Coronary artery (tissue), 2 donors: ENCODE data around the gene ASRGL1.

Source experiments
- DNase-seq: peaks from one replicate; pipeline ENCODE4 v3.0.0-alpha.2; 2017; ENCODE audit warnings: low spot score
- H3K27ac ChIP-seq, 2 donors: fragments of 200-600 bp; sonication (generic); one replicate each; pipeline ENCODE4 v1.5.1; 2016 to 2019
- H3K4me3 ChIP-seq: fragments of 200-600 bp; sonication (generic); 2 replicates; pipeline ENCODE4 v1.5.1; 2016; ENCODE audit warnings: mild to moderate bottlenecking, moderate library complexity
- TF ChIP-seq, protein P1 (sequence below): fragments of 200-600 bp; sonication (generic); IDR thresholded peaks from one replicate; pipeline ENCODE4 v1.5.1; 2019; ENCODE audit warnings: antibody characterized with exemption

The ASRGL1 gene

DNA sequence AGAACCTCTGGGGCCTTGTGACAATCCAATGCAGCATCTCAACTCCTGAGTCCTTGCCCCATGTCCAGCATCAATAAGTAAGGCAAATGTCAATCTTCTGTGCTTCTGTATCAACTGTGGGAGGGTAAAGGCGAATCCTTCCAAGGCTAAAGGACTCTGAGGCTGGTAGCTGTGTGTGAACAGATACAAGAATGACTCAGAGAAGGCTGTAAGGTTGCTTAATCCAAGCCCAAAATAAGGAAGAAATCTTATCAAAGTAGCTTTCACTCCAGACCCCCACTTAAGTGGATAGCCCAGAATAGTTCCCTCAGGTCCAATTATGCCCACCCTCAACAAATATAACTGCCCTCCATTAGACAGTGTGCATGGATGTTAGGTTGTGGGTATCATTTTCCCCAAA is 53.5 kb downstream of the ASRGL1 start:
- Histone ChIP-seq H3K27ac (no peak overlapping the region), H3K4me3 (no peak overlapping the region)
- TF ChIP-seq, protein P1, sequence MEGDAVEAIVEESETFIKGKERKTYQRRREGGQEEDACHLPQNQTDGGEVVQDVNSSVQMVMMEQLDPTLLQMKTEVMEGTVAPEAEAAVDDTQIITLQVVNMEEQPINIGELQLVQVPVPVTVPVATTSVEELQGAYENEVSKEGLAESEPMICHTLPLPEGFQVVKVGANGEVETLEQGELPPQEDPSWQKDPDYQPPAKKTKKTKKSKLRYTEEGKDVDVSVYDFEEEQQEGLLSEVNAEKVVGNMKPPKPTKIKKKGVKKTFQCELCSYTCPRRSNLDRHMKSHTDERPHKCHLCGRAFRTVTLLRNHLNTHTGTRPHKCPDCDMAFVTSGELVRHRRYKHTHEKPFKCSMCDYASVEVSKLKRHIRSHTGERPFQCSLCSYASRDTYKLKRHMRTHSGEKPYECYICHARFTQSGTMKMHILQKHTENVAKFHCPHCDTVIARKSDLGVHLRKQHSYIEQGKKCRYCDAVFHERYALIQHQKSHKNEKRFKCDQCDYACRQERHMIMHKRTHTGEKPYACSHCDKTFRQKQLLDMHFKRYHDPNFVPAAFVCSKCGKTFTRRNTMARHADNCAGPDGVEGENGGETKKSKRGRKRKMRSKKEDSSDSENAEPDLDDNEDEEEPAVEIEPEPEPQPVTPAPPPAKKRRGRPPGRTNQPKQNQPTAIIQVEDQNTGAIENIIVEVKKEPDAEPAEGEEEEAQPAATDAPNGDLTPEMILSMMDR: no peak
- no peak for DNase-seq

- Histone ChIP-seq H3K27ac (no peak overlapping the region), H3K4me3 (no peak overlapping the region)
- TF ChIP-seq, protein P1: no peak
- no peak for DNase-seq
These were observed 54.6 kb downstream of the ASRGL1 start for GRCh38 chr11:62391642-62392425.

DNA sequence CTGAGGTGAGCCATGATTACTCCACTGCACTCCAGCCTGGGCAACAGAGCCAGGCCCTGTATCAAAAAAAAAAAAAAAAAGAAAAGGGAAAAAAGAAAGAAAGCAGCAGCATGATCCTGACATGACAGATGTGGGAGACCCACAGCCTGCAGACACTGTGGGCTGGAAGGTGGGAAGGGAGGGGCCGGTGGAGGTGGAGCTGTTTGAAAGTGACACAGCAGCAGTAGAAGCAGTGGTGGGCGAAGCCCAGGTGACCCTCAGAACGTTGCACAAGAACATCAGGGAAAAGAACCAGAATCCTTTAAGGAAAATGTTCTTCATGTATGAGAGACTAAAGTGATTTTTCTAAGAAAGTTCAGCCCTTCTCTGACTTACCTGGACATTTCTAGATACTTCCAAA is 55.3 kb downstream of the ASRGL1 start:
- TF ChIP-seq, protein P1: no peak
- H3K4me3 ChIP-seq: no peak overlapping the region
- DNase-seq: no peak
- H3K27ac ChIP-seq: no peak overlapping the region

DNA sequence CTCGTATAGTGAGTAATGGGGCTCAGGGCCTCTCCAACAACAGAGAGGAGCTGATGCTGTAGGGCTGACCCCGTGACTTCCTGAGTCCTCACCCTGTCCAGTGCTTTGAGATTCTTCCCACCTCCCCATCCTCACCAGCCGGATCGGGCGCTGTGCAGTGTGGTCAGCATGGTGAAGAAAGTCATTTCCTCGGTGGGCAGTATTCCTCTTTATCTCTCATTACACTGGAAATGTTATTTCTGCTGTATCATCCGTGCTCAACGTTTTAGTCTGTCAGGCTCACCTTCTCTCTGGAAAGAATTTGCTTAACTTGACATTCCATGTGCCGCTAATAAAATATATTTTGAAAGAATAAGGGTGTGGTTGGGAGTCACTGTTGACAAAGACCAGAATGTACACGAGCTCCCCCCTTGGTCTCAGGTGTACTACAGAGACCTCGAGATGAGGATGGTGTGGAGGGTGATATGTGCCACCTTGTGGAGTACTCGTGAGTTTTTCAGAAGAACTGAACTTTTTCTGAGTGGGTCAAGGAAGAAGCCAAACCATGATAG is 55.9 kb downstream of the ASRGL1 start:
- Histone ChIP-seq H3K4me3 (no peak overlapping the region), H3K27ac (no peak overlapping the region)
- no peak for DNase-seq
- TF ChIP-seq, protein P1: no peak

DNA sequence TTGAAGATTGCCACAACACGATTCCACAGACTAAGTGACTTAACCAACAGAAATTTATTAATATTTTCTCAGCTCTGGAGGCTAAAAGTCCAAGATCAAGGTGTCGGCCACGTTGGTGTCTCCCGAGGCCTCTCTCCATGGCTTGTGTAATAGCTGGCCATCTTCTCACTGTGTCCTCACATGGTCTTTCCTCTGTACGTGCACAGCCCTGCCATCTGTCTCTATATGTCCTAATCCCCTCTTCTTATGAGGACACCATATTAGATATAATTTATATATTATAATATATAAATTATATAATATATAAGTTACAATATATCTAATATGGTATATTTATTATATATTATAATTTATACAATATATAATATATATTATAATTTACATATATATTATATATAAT is 56.5 kb downstream of the ASRGL1 start:
- Histone ChIP-seq H3K27ac (no peak overlapping the region), H3K4me3 (no peak overlapping the region)
- TF ChIP-seq, protein P1: no peak
- DNase-seq: no peak

DNA sequence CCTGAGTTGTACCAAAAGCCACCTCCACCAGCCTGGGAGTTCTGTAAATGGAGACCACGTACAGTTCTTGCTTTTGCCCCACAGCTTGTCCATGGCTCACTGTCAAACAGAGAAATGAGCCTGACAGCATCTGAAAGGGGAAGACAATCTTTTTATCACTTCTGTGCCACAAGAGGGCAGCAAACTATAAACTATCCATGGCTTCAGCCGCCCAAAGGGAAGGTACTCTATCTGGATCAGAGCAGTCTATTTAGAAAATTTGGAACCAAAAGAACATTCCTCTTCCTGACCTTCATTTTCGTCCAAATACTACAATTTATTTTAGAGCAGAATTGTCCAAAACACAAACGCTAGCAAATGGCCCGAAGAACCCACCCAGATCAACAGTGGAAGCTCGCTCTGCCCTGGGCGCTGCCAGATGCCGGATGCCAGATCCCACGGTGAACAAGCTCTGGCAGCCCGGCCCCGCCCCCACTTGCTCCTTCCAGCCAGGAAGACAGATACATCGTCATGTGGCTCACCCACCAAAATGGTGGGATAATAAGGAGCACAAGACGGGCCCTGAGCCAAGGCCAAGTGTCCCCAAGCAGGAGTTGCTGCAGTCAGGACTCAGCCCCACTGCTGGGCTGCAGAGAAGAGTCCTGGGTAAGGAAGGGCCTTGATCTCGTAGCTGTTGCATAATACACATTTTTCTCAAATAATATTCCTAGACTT is 57.7 kb downstream of the ASRGL1 start:
- Histone ChIP-seq H3K4me3 (peak overlapping the region; percentile 63), H3K27ac (peak overlapping the region; percentile 55 to 86)
- DNase-seq: peak; percentile 86
- TF ChIP-seq, protein P1: peak; percentile 53
